CD4-positive, alpha-beta T cell treated with Interleukin-17A for 4 hours (primary cell): ENCODE results near the gene CWC15.
A peak's percentile ranks its signal among the peaks of the same experiment; 100 is the strongest.
"Not testable (repeated sequence)": the region's sequence is repeated elsewhere in the genome, so short reads cannot be mapped to it uniquely, and the experiment has no call there.

Experiments
- DNase-seq: peaks from one replicate; pipeline ENCODE4 v3.0.0-alpha.2; 2020; ENCODE audit warnings: mixed read lengths

The CWC15 gene

GRCh38 chr11:94948070-94948617 lies 25.2 kb downstream of the CWC15 start:
- DNase-seq, result no peak

GRCh38 chr11:94946812-94947211 lies 26.5 kb downstream of the CWC15 start:
- DNase-seq, result no peak

GRCh38 chr11:94941131-94941530 lies 32.2 kb downstream of the CWC15 start:
- no peak for DNase-seq

- no peak for DNase-seq
Measured at GRCh38 chr11:94939346-94939745, 34.0 kb downstream of the CWC15 start.

GRCh38 chr11:94938095-94939055 lies 35.0 kb downstream of the CWC15 start:
- no peak for DNase-seq

- no peak for DNase-seq
Measured at GRCh38 chr11:94934846-94935245, 38.5 kb downstream of the CWC15 start.

- no peak for DNase-seq
Measured at GRCh38 chr11:94934362-94934761, 39.0 kb downstream of the CWC15 start.

- DNase-seq, result no peak
Measured at GRCh38 chr11:94933223-94934130, 39.9 kb downstream of the CWC15 start.

GRCh38 chr11:94932503-94932902 lies 40.9 kb downstream of the CWC15 start:
- no peak for DNase-seq

GRCh38 chr11:94932072-94932471 lies 41.3 kb downstream of the CWC15 start:
- DNase-seq, result not testable (repeated sequence)

- DNase-seq, result no peak
Measured at GRCh38 chr11:94928117-94928990, 45.0 kb downstream of the CWC15 start.

GRCh38 chr11:94926698-94927237 lies 46.6 kb downstream of the CWC15 start:
- DNase-seq, result no peak

GRCh38 chr11:94926271-94926625 lies 47.1 kb downstream of the CWC15 start:
- no peak for DNase-seq

GRCh38 chr11:94925422-94926270 lies 47.7 kb downstream of the CWC15 start:
- no peak for DNase-seq

GRCh38 chr11:94924612-94925011 lies 48.7 kb downstream of the CWC15 start:
- peak; percentile 43 for DNase-seq

- DNase-seq, result no peak
Measured at GRCh38 chr11:94924171-94924572, 49.2 kb downstream of the CWC15 start.

GRCh38 chr11:94923004-94923334 lies 50.4 kb downstream of the CWC15 start:
- DNase-seq, result no peak

GRCh38 chr11:94922321-94923003 lies 50.9 kb downstream of the CWC15 start:
- no peak for DNase-seq

- DNase-seq, result no peak
Measured at GRCh38 chr11:94920311-94920710, 53.0 kb downstream of the CWC15 start.

GRCh38 chr11:94913718-94914394 lies 59.5 kb downstream of the CWC15 start:
- DNase-seq, result not testable (repeated sequence)
